CD4-positive, alpha-beta T cell treated with Interleukin-10 for 1 hour (primary cell): ENCODE measurements around the gene SDF2L1.
"Not testable (repeated sequence)": the region's sequence is repeated elsewhere in the genome, so short reads cannot be mapped to it uniquely, and the experiment has no call there.

Experiments
- DNase-seq: peaks from one replicate; pipeline ENCODE4 v3.0.0-alpha.2; 2020

SDF2L1 gene

GRCh38 chr22:21665047-21665851 is 23.1 kb downstream of the SDF2L1 start:
- no peak for DNase-seq

GRCh38 chr22:21666786-21667185 is 24.7 kb downstream of the SDF2L1 start:
- DNase-seq = no peak

- DNase-seq = no peak
Observed at GRCh38 chr22:21669026-21669425, 26.9 kb downstream of the SDF2L1 start.

GRCh38 chr22:21672107-21672629 is 30.1 kb downstream of the SDF2L1 start:
- DNase-seq = no peak

DNA sequence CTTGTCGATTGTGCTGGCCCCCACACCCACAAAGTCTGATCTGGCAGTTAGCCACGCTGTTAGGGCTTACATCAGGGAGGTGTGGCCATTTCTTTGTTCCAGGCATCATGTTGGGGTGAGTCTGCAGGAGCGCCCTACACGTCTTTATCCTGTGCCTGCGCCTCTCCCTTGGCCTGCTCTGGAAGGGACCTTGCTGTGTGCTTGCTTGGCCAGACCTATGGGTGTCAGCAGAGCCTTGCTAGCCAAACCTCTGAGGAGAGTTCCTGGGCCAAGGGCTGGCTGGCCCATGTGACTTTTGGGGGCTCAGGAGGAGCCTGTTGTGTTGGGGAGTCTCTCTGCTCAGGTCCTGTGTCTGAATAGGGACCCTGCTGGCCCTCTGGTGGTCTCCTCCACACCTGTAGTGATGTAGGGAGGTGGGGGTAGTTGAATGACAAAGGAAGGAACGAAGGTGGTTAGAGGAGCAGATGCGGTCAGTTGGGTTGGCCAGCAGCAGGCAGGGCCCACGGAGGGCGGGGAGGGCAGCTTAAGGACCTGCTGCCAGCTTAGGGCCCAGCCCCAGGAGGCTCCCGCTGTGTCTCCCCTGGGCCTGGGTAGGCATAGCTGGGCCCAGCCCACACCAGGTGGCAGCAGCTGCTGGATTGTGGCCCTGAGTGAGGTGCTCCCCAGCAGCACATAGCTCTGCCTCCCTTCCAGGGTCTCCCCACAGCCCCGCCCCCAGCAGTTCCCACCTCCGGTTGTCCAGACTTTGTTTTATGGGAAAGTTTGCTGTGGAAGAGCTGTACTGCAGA is 31.6 kb downstream of the SDF2L1 start:
- DNase-seq = no peak

DNA sequence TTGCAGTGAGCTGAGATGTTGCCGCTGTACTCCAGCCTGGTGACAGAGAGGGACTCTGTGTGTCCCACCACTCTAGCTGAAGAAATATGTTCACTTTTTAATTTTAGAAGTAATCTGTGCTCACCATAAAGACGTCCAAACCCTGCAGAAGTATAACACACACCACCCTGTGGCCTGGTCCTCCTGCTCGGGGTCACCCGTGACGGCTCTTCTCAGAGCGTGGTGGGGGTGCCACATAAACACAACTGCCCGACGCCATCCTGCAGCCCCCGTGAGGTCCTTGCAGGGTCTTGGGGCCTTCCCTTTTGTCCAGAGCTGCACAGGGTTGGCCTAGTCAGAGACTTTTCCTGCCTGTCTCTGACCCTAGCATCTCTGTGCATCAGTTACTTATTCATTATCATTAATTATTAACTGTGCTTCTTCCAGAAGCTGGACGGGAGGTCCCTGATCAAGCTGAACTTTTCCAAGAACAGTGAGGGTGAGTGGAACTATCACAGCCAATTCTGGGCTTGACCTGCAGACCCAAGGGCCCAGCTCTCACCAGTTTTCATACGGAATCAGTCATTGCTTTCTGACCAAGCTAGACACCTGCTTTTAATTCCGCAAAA is 32.6 kb downstream of the SDF2L1 start:
- DNase-seq = no peak

DNA sequence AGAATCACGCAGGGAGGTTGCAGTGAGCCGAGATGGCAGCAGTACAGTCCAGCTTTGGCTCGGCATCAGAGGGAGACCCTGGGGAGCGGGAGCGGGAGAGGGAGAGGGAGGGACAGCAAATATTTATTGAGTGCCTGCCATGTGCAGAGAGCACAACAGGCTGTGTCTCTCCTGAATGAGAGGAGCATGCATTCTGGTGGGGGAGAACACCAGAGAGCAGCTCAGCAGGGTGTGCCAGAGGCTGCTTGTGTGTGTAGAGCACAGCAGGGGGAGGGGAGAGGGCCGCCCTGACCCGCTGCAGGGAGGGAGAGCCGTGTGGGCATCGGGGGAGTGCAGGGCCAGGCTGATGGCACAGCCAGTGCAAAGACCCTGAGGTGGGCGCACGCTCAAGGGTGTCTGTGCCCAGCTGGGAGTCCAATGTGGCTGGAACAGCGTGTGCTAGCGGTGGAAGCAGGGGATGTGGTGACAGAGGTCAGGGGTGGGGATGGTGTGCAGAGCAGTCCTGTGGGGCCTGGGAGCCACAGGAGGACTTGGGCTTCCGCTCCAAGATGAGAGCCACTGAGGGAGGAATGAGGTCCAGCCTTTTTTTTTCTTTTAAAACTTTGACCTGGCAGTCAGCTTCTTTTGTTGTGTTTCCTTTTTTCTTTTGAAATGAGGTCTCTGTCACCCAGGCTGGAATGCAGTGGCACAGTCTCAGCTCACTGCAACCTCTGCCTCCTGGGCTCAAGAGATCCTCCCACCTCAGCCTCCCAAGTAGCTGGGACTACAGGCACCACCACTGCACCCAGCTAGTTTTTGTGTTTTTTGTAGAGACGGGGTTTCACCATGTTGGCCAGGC is 35.7 kb downstream of the SDF2L1 start:
- no peak for DNase-seq

DNA sequence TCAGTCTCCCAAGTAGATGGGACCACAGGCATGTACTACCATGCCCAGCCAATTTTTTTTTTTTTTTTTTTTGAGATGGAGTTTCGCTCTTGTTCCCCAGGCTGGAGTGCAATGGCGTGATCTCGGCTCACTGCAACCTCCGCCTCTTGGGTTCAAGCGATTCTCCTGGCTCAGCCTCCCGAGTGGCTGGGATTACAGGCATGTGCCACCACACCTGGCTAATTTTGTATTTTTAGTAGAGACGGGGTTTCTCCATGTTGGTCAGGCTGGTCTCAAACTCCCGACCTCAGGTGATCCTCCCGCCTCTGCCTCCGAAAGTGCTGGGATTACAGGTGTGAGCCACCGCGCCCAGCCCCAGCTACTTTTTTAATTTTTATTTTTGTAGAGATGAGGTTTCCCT is 36.7 kb downstream of the SDF2L1 start:
- not testable (repeated sequence) for DNase-seq

GRCh38 chr22:21679383-21679782 is 37.3 kb downstream of the SDF2L1 start:
- DNase-seq = no peak

DNA sequence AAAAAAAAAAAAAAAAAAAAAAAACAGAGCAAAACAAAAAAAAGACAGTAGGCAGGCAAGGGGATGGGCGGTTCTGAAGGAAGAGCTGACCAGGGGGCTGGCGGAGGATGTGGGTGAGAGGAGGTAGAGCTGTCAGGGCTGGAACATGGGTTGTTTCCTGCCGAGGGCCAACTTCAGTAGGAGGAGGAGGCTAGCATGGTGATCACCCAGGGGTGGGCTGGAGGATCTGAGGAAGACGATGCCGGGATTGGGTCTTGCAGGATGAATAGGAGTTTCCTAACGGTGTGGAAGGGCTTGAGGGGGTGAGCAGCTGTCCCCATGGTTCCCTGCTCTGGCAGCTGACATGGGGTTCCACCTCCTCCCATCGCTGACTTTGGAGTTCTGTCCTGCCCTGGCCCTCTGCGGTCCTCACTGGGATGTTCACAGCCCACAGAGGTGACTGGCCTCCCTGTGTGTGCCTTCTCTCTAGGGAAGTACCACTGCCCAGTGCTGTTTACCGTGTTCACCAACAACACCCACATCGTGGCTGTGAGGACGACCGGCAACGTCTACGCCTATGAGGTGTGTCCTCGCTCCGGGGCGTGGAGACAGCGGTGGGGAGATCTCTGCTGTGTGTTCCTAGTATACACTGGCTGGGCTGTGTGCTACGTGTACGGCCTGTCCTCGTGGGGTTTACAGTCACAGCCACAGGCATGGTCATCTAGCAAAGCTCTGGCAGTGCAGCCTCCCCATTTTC is 38.9 kb downstream of the SDF2L1 start:
- no peak for DNase-seq

- no peak for DNase-seq
Observed at GRCh38 chr22:21681566-21682370, 39.7 kb downstream of the SDF2L1 start.

DNA sequence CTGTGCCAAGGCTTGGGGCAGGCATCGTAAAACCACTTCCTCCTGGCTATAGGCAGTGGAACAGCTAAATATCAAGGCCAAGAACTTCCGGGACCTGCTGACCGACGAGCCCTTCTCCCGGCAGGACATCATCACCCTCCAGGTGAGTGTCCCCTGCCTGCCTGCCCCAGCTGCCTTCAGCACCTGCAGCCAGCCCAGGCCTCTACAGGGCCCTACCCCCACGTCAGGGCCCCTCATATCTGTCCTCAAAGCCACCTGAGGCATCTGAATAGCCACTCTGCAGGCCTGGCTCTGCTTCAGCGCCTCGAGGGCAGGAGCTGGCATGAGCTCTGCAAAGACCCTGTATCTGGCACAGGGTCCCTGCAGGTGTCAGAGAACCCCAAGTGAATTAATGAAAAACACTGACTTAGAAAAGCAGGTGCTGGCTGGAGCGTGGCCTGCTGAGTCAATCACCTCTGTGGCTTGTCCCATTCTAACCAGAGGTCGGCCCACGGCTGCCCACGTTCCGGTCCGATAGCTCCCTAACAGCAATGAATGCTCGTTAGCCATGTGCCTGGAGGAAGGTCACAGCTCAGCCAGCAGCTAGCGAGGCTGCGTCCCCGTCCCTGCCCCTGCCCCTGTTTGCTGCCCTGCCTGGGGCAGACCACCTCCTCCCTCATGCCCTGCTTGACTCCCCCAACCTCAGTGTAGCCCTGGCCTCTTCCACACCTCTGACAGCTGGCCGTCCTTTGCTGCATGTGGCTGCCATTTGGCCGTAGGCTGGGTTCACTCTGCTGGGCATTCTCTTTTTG is 40.5 kb downstream of the SDF2L1 start:
- DNase-seq = no peak

DNA sequence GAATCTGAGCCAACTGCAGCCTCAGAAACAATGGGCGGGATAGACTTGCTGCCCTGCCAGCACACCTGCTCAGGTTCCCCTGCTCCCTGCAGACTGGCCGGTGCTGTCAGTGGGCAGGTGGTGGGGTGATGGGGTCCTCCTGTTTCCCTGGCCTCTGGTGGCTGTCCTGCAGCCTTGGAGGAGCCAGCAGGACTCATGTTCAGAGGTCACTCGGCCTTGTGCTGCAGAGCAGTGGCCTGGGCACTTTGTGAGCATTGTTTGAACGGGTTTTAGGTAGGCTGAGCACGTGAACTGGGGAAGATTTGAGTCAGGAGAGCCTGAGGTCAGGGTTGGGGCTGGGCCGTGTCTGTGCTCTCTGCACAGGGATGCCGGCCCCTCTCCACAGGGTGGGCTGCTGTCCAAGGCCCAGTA is 41.3 kb downstream of the SDF2L1 start:
- DNase-seq = no peak

DNA sequence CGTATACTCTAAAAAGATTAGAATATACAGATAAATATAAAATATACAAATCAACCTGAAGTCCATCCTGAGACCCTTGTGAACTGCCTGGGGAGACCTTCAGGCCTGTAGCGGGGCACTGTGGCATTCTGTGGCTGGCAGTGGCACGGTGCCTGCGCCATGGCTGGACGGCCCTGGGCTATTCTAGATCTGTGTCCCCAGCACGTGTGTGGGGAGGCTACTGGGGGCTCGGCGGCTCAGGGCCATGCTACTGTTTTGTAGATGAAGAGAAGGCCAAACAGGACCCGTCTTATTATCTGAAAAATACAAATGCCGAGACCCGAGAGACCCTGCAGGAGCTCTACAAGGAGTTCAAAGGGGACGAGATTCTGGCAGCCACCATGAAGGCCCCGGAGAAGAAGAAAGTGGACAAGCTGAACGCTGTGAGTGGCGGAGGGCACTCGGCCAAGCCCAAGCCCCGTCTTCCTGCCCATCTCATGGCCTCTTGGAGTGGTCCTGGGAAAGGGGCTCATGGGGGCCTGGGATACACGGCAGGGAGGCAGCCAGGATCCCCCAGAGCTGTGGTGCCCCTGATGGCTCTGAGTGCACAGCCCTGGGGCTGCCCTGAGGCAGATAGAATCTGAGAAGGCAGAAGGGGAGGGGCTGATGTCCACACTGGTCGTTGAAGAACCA is 42.5 kb downstream of the SDF2L1 start:
- DNase-seq = no peak

DNA sequence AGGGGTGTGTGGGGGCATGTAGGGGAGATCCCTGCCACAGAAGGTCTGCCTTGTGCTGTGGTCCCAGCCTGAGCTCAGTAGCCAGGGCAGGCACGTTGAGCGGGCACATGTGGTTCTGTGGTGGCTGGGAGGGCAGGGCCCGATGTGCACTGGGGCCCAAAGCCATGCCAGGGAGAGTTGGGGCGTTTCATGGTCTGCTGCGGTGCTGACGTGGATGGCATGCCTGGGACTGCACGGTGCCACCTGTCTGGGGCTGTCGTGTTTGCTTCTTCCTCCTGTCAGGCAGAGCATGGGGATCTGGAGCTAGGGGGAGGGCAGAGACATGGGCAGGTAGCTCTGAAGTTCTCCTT is 43.0 kb downstream of the SDF2L1 start:
- DNase-seq = no peak

GRCh38 chr22:21686193-21686608 is 44.1 kb downstream of the SDF2L1 start:
- no peak for DNase-seq

- no peak for DNase-seq
Observed at GRCh38 chr22:21686634-21687393, 44.7 kb downstream of the SDF2L1 start.

GRCh38 chr22:21687685-21688259 is 45.7 kb downstream of the SDF2L1 start:
- no peak for DNase-seq

DNA sequence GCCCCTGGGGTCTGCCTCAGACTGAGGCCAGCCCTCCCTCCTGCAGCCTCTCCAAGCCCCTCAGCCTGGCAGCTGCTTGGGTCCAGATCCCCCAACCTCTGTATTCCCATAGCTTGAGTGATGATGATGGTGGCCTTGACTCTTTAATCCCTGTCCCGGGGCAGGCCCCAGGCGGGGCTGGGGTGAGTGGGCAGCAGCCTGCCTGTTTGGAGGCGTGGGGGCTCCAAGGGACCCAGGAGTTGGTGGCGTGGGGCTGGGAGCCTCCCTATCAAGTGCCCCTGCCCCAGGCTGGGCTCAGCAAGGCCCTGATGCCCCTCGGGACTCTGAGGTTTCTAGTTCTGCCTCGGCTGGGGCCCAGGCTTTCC is 46.2 kb downstream of the SDF2L1 start:
- no peak for DNase-seq
